Measurements from ENCODE around the gene EPHB1. TPM values are rescaled to one million over a fixed set of nuclear protein-coding genes. Genes with fewer than 3 reads are reported as not detected.

Gene EPHB1
- total RNA-seq, 1 experiment from 2014 or later: not detected

DNA sequence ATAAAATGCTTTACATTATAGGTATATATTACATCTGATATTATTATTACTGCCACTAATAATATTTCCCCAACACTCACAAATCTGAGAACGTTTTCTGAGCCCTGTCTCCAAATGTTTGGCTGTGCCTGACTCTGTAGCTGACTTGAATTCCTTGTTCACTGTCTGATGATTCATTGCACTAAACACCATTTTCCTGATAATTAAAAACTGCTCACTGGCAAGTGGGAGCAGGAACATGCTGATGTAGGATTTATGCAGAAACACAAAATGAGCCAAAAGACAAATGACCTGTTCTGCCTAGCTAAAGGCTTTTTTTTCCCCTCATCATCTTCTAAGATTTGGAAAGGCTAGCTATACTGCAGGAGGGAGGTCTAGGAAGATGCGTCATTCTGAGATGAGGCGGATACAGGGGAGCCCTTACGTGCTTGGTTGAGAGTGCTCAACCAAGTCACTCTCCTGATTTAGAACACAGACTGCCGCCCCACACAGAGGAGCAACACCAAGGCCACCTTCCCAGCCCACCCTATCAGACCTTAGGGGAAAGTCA lies 380.7 kb downstream of the EPHB1 start:
- in situ Hi-C loops (cut with HindIII; ENCODE audit: low pct_unique_long_range_greater_than_20kb, low sequenced_read_pairs): no loop called here
- no peak for DNase-seq (ENCODE audit: low read depth, low spot score)

- no peak for DNase-seq (ENCODE audit: low read depth, low spot score)
- in situ Hi-C loops (cut with HindIII; ENCODE audit: low pct_unique_long_range_greater_than_20kb, low sequenced_read_pairs): no loop called here
Observed at GRCh38 chr3:135176881-135177280, 381.8 kb downstream of the EPHB1 start.

DNA sequence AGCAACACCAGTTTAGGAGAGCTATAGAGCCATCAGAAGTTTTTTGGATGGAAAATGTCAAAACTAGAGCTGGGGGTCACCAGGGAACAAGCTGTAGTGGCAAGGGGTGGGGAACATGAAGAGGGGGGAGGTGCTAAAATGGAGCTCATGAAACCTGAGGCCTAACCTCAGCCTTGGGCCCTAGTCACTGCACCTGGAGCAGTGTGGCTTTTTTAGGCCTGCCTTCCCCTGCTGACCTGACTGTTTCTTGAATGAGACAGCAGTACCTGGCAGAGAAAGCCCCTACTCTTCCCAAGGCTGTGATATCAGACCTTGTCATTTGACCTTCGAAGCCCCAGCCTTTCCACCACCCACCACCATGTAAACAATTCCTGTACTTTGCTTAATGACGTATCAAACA lies 383.5 kb downstream of the EPHB1 start:
- in situ Hi-C loops (cut with HindIII; ENCODE audit: low pct_unique_long_range_greater_than_20kb, low sequenced_read_pairs): no loop called here

GRCh38 chr3:135181408-135181807 lies 386.3 kb downstream of the EPHB1 start:
- no peak for DNase-seq (ENCODE audit: low read depth, low spot score)
- in situ Hi-C loops (cut with HindIII; ENCODE audit: low pct_unique_long_range_greater_than_20kb, low sequenced_read_pairs): no loop called here

More for the DNA sequence above, 383.5 kb downstream of the EPHB1 start:
- DNase-seq (ENCODE audit: low read depth, low spot score): no peak

GRCh38 chr3:135182364-135182998 lies 387.4 kb downstream of the EPHB1 start:
- no peak for DNase-seq (ENCODE audit: low read depth, low spot score)
- in situ Hi-C loops (cut with HindIII; ENCODE audit: low pct_unique_long_range_greater_than_20kb, low sequenced_read_pairs): no loop called here

- DNase-seq (ENCODE audit: low read depth, low spot score): no peak
Observed at GRCh38 chr3:135190658-135191057, 395.6 kb downstream of the EPHB1 start.

GRCh38 chr3:135191708-135192107 lies 396.6 kb downstream of the EPHB1 start:
- DNase-seq (ENCODE audit: low read depth, low spot score): no peak
- in situ Hi-C loops (cut with HindIII; ENCODE audit: low pct_unique_long_range_greater_than_20kb, low sequenced_read_pairs): no loop called here

More at GRCh38 chr3:135190658-135191057, 395.6 kb downstream of the EPHB1 start:
- in situ Hi-C loops (cut with HindIII; ENCODE audit: low pct_unique_long_range_greater_than_20kb, low sequenced_read_pairs): no loop called here

DNA sequence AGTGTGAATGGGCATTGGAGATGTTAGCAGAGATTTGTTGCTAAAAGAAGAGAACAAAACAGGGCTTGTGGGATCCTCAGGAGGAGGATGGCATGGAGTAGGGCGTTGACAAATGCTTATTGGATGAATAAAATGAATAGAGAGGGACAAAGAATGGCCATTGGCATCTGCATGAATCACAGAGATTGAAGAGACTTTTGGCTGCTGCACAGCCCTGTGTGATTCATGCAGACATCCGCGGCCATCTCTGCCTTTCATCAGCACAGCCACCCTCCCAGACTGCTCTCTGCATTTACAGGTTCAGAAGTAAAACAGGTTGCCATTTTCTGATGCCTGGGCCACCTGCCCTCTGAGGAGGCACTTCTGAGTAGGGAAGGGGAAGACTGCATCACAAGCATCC lies 397.9 kb downstream of the EPHB1 start:
- DNase-seq (ENCODE audit: low read depth, low spot score): no peak
- in situ Hi-C loops (cut with HindIII; ENCODE audit: low pct_unique_long_range_greater_than_20kb, low sequenced_read_pairs): no loop called here

- DNase-seq (ENCODE audit: low read depth, low spot score): peak; percentile 62
- in situ Hi-C loops (cut with HindIII; ENCODE audit: low pct_unique_long_range_greater_than_20kb, low sequenced_read_pairs): no loop called here
Observed at GRCh38 chr3:135197246-135197645, 402.2 kb downstream of the EPHB1 start.

- in situ Hi-C loops (cut with HindIII; ENCODE audit: low pct_unique_long_range_greater_than_20kb, low sequenced_read_pairs): no loop called here
Observed at GRCh38 chr3:135197856-135198255, 402.8 kb downstream of the EPHB1 start.

DNA sequence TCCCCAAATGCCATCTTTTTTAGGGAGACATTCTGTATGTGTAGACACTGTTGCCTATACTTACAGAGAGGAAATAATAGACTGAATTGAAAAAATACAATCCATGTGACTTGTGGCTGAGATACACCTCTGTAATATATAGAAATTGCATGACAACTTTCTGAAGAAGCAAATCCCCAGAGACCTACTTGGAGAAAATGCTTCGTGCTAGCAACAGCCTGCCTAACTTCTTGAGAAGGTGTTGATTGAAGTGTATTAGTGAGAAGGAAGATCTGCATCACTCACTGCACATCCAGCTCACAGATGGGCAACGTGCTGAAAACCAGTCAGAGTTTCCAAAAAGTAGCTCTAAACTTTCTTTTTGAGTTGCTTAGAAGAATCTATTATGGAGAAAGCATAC lies 404.1 kb downstream of the EPHB1 start:
- in situ Hi-C loops (cut with HindIII; ENCODE audit: low pct_unique_long_range_greater_than_20kb, low sequenced_read_pairs): no loop called here
- DNase-seq (ENCODE audit: low read depth, low spot score): no peak

More at GRCh38 chr3:135197856-135198255, 402.8 kb downstream of the EPHB1 start:
- DNase-seq (ENCODE audit: low read depth, low spot score): no peak

- in situ Hi-C loops (cut with HindIII; ENCODE audit: low pct_unique_long_range_greater_than_20kb, low sequenced_read_pairs): no loop called here
- DNase-seq (ENCODE audit: low read depth, low spot score): no peak
Observed at GRCh38 chr3:135203026-135203425, 408.0 kb downstream of the EPHB1 start.

DNA sequence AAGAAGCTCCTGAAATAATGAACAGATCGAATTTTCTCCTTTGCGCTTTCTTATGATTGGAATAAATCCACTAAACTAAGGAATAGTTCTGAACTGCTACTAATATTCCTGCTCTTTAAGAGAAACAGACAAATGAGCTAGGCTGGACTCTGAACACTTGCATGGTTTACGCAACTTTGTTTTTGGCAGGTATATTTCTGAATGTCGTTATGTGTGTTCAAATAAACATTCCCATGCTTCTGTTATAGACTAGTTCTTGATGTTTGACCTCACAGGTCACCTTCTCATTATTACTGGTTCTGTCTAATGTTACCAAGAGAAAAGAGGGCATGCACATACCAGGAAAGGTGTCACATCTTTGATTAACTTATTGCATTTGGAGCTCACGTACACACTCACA lies 418.2 kb downstream of the EPHB1 start:
- in situ Hi-C loops (cut with HindIII; ENCODE audit: low pct_unique_long_range_greater_than_20kb, low sequenced_read_pairs): no loop called here

GRCh38 chr3:135213822-135214221 lies 418.8 kb downstream of the EPHB1 start:
- no peak for DNase-seq (ENCODE audit: low read depth, low spot score)
- in situ Hi-C loops (cut with HindIII; ENCODE audit: low pct_unique_long_range_greater_than_20kb, low sequenced_read_pairs): no loop called here

More for the DNA sequence above, 418.2 kb downstream of the EPHB1 start:
- no peak for DNase-seq (ENCODE audit: low read depth, low spot score)

GRCh38 chr3:135214400-135214799 lies 419.3 kb downstream of the EPHB1 start:
- no peak for DNase-seq (ENCODE audit: low read depth, low spot score)
- in situ Hi-C loops (cut with HindIII; ENCODE audit: low pct_unique_long_range_greater_than_20kb, low sequenced_read_pairs): no loop called here

DNA sequence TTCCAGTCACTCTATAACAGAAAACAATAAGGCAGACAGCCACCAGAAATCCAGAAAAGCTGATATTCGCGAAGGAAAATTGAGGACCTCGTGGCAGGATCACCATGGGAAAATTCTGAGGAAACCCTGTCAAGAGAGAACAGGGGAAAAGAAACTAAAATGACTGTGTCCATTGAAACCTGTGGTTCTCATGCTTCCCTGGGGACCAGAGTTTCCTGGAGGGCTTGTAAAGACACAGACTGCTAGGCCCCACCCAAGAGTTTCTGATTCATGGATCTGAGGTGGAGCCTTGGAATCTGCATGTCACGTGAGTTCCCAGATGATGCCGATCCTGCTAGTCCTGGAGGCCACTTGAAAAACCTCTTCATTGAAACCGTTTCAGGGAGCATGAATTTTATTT lies 420.5 kb downstream of the EPHB1 start:
- DNase-seq (ENCODE audit: low read depth, low spot score): peak; percentile 45
- in situ Hi-C loops (cut with HindIII; ENCODE audit: low pct_unique_long_range_greater_than_20kb, low sequenced_read_pairs): no loop called here

DNA sequence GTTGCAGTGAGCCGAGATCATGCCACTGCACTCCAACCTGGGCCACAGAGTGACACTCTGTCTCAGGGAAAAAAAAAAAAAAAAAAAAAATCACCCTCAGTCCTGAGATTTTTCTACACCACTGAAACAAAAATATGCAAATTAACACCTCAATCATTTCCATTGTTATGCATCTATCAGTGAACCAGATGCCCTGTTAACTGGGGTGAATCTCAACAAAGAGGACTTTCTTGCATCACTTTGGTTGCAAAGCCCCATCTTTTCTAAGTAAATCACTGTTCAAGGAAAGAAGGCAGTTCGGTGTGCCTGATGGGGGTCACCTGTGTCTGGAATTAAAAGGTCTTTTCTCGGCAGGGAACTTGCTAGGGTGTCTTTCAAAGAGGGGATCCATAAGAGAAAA lies 421.6 kb downstream of the EPHB1 start:
- in situ Hi-C loops (cut with HindIII; ENCODE audit: low pct_unique_long_range_greater_than_20kb, low sequenced_read_pairs): no loop called here
- DNase-seq (ENCODE audit: low read depth, low spot score): no peak

DNA sequence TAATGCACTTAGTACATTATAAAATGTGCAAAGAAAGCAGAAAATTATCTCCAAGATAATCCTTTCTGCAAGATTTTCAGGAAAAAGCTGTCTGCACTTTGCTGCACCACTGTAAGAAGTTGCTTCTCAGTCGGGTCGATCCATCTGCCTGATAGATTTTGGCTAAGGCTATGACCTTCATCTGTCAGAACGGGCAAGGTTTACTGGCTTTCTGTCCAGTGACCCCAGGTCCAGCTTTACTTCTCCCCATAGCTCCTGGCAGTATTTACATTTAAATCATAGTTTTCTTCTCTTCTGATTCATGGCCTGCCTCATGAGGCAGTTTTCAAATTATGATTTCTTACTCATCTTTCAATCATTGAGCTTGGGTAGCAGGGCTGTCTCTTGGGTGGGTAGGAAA lies 422.7 kb downstream of the EPHB1 start:
- no peak for DNase-seq (ENCODE audit: low read depth, low spot score)
- in situ Hi-C loops (cut with HindIII; ENCODE audit: low pct_unique_long_range_greater_than_20kb, low sequenced_read_pairs): no loop called here

GRCh38 chr3:135218304-135218703 lies 423.2 kb downstream of the EPHB1 start:
- in situ Hi-C loops (cut with HindIII; ENCODE audit: low pct_unique_long_range_greater_than_20kb, low sequenced_read_pairs): no loop called here
- DNase-seq (ENCODE audit: low read depth, low spot score): no peak
